GM23338 (cell line): ENCODE measurements around the gene RGS17. TPM values are rescaled to one million over a fixed set of nuclear protein-coding genes. Genes with fewer than 3 reads are reported as not detected.
A peak's percentile ranks its signal among the peaks of the same experiment; 100 is the strongest.

Experiments used
- ATAC-seq: fragments of 200-7000 bp; cut with Tn5 transposase; 3 replicates; pipeline ENCODE4 v1.9.1; 2020
- DNase-seq: peaks from one replicate; pipeline ENCODE4 v3.0.0-alpha.2; 2015; ENCODE audit warnings: low spot score
- H2AFZ ChIP-seq: fragments of 200-600 bp; sonication (generic); 2 replicates; pipeline ENCODE4 v1.8.0; 2016; ENCODE audit warnings: antibody characterized with exemption, mild to moderate bottlenecking, moderate library complexity
- H3F3A ChIP-seq: fragments of 200-600 bp; sonication (generic); replicated peaks from 2 replicates; pipeline ENCODE4 v1.8.0; 2017; ENCODE audit warnings: antibody characterized with exemption, mixed run types, low read depth
- H3K27ac ChIP-seq: fragments of 200-600 bp; sonication (generic); 2 replicates; pipeline ENCODE4 v1.6.1; 2016; ENCODE audit warnings: low read depth
- H3K27me3 ChIP-seq: fragments of 200-600 bp; sonication (generic); 2 replicates; pipeline ENCODE4 v1.8.0; 2016; ENCODE audit warnings: mild to moderate bottlenecking, mixed run types, moderate library complexity; ENCODE audit not compliant: insufficient read depth
- H3K36me3 ChIP-seq: fragments of 200-600 bp; sonication (generic); 2 replicates; pipeline ENCODE4 v1.8.0; 2016; ENCODE audit warnings: mild to moderate bottlenecking; ENCODE audit not compliant: insufficient read depth
- H3K4me1 ChIP-seq: fragments of 200-600 bp; sonication (generic); 2 replicates; pipeline ENCODE4 v1.8.0; 2016; ENCODE audit warnings: mild to moderate bottlenecking, moderate library complexity; ENCODE audit not compliant: insufficient read depth
- H3K4me2 ChIP-seq: fragments of 200-600 bp; sonication (generic); 2 replicates; pipeline ENCODE4 v1.7.1; 2017; ENCODE audit warnings: mixed run types
- H3K4me3 ChIP-seq: fragments of 200-600 bp; sonication (generic); 2 replicates; pipeline ENCODE4 v1.6.1; 2016; ENCODE audit warnings: mixed run types
- H3K79me2 ChIP-seq: fragments of 200-600 bp; sonication (generic); replicated peaks from 2 replicates; pipeline ENCODE4 v1.8.0; 2017; ENCODE audit warnings: mild to moderate bottlenecking; ENCODE audit not compliant: insufficient read depth
- H3K9me2 ChIP-seq: fragments of 200-600 bp; sonication (generic); 2 replicates; pipeline ENCODE4 v1.8.0; 2017; ENCODE audit not compliant: insufficient read depth
- H4K20me1 ChIP-seq: fragments of 200-600 bp; sonication (generic); replicated peaks from 2 replicates; pipeline ENCODE4 v1.8.0; 2017; ENCODE audit warnings: mild to moderate bottlenecking; ENCODE audit not compliant: insufficient read depth
- H3K27ac Mint-ChIP-seq: 2 replicates; pipeline ENCODE4 v1.8.0; 2020; ENCODE audit warnings: inconsistent platforms, mild to moderate bottlenecking, moderate library complexity, mixed read lengths
- H3K27me3 Mint-ChIP-seq: 3 replicates; pipeline ENCODE4 v1.8.0; 2022; ENCODE audit warnings: low read depth, mild to moderate bottlenecking, moderate library complexity, mixed read lengths, inconsistent platforms; ENCODE audit not compliant: insufficient read depth, poor library complexity
- H3K36me3 Mint-ChIP-seq: 3 replicates; pipeline ENCODE4 v1.8.0; 2021; ENCODE audit warnings: low read depth, mild to moderate bottlenecking, inconsistent platforms, moderate library complexity, mixed read lengths
- H3K4me1 Mint-ChIP-seq: 3 replicates; pipeline ENCODE4 v1.8.0; 2020; ENCODE audit warnings: mild to moderate bottlenecking, inconsistent platforms, mixed read lengths
- H3K4me3 Mint-ChIP-seq: 3 replicates; pipeline ENCODE4 v1.8.0; 2021; ENCODE audit warnings: moderate library complexity, mild to moderate bottlenecking, inconsistent platforms, mixed read lengths
- H3K9me3 Mint-ChIP-seq: 3 replicates; pipeline ENCODE4 v1.8.0; 2020; ENCODE audit warnings: moderate library complexity, mild to moderate bottlenecking, inconsistent platforms, mixed read lengths
- EZH2 ChIP-seq: fragments of 200-600 bp; sonication (generic); IDR thresholded peaks from one replicate; pipeline ENCODE4 v1.8.0; 2017; ENCODE audit warnings: antibody characterized with exemption, mild to moderate bottlenecking, low read depth; ENCODE audit not compliant: unreplicated experiment
- EZH2phosphoT487 ChIP-seq: fragments of 200-600 bp; sonication (generic); IDR thresholded peaks from one replicate; pipeline ENCODE4 v1.8.1; 2018; ENCODE audit warnings: antibody characterized with exemption; ENCODE audit not compliant: unreplicated experiment
- JUNB ChIP-seq: IDR thresholded peaks from one replicate; pipeline ENCODE4 v1.6.1; 2016; ENCODE audit warnings: antibody characterized with exemption; ENCODE audit not compliant: unreplicated experiment
- NANOG ChIP-seq: IDR thresholded peaks from 2 replicates; pipeline ENCODE4 v1.6.1; 2016; ENCODE audit warnings: antibody characterized with exemption, borderline replicate concordance
- POLR2AphosphoS5 ChIP-seq: IDR thresholded peaks from 2 replicates; pipeline ENCODE4 v1.6.1; 2016; ENCODE audit warnings: antibody characterized with exemption, low read depth
- REST ChIP-seq: IDR thresholded peaks from one replicate; pipeline ENCODE4 v1.6.1; 2018; ENCODE audit warnings: antibody characterized with exemption; ENCODE audit not compliant: unreplicated experiment
- STAT1 ChIP-seq: IDR thresholded peaks from one replicate; pipeline ENCODE4 v1.6.1; 2016; ENCODE audit warnings: antibody characterized with exemption; ENCODE audit not compliant: unreplicated experiment
- ZNF114 ChIP-seq: fragments of 250-450 bp; sonication (Bioruptor Pico); IDR thresholded peaks from 2 replicates; pipeline ENCODE4 v1.5.0; 2020; ENCODE audit warnings: mild to moderate bottlenecking, moderate library complexity
- ZNF331 ChIP-seq: fragments of 250-450 bp; sonication (Bioruptor Pico); IDR thresholded peaks from 2 replicates; pipeline ENCODE4 v1.5.0; 2020; ENCODE audit warnings: low read depth, mild to moderate bottlenecking, moderate library complexity
- ZNF462 ChIP-seq: fragments of 250-450 bp; sonication (Bioruptor Pico); IDR thresholded peaks from 2 replicates; pipeline ENCODE4 v1.5.0; 2020; ENCODE audit warnings: mild to moderate bottlenecking, moderate library complexity
- polyA plus RNA-seq: library from polyadenylated mRNA; unstranded; fragments of >200 nt; fragmentation: Nextera tagmentation; extraction: Ambion mirVana; gene quantifications from 2 replicates; pipeline ENCODE4 v1.2.1, GENCODE V29; 2016
- total RNA-seq: library from RNA; depleted of rRNA; stranded (reverse); fragments of >200 nt; shearing (Covaris generic); gene quantifications from 2 replicates; pipeline ENCODE4 v1.2.3, GENCODE V29; 2014
- TF ChIP-seq, protein P1 (sequence below): IDR thresholded peaks from 2 replicates; pipeline ENCODE4 v1.6.1; 2016; ENCODE audit warnings: antibody characterized with exemption
- TF ChIP-seq, protein P2 (sequence below), 2 experiments: fragments of 200-600 bp in 1 of 2; sonication (generic) in 1 of 2; conservative IDR thresholded peaks; 2 replicates each; pipeline versions ENCODE4 v1.5.1 to v1.6.1; 2016 to 2017; ENCODE audit warnings: antibody characterized with exemption in 2 of 2, low read depth in 2 of 2, mild to moderate bottlenecking in 2 of 2, moderate library complexity in 1 of 2

The RGS17 gene
- total and polyA plus RNA-seq, 2 experiments from 2014 or later, result 12.1 to 12.3 TPM

GRCh38 chr6:153096792-153097191, 34.3 kb downstream of the RGS17 start (continued):
- TF ChIP-seq ZNF331 (no peak), STAT1 (no peak), REST (no peak), ZNF114 (CRISPR knock-in tag) (no peak), EZH2phosphoT487 (no peak)
- TF ChIP-seq, protein P1, sequence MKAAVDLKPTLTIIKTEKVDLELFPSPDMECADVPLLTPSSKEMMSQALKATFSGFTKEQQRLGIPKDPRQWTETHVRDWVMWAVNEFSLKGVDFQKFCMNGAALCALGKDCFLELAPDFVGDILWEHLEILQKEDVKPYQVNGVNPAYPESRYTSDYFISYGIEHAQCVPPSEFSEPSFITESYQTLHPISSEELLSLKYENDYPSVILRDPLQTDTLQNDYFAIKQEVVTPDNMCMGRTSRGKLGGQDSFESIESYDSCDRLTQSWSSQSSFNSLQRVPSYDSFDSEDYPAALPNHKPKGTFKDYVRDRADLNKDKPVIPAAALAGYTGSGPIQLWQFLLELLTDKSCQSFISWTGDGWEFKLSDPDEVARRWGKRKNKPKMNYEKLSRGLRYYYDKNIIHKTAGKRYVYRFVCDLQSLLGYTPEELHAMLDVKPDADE, result no peak
- TF ChIP-seq, protein P2, sequence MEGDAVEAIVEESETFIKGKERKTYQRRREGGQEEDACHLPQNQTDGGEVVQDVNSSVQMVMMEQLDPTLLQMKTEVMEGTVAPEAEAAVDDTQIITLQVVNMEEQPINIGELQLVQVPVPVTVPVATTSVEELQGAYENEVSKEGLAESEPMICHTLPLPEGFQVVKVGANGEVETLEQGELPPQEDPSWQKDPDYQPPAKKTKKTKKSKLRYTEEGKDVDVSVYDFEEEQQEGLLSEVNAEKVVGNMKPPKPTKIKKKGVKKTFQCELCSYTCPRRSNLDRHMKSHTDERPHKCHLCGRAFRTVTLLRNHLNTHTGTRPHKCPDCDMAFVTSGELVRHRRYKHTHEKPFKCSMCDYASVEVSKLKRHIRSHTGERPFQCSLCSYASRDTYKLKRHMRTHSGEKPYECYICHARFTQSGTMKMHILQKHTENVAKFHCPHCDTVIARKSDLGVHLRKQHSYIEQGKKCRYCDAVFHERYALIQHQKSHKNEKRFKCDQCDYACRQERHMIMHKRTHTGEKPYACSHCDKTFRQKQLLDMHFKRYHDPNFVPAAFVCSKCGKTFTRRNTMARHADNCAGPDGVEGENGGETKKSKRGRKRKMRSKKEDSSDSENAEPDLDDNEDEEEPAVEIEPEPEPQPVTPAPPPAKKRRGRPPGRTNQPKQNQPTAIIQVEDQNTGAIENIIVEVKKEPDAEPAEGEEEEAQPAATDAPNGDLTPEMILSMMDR (conservative IDR thresholded peaks at IDR 0.05; ENCODE audit: low read depth in 2 of 2), result no peak

GRCh38 chr6:153096031-153096430, 35.1 kb downstream of the RGS17 start:
- H3K27me3 ChIP-seq, result no peaks in the 10 kb centered on the region
- no peaks in the 10 kb centered on the region for H3K4me1 ChIP-seq
- no peaks in the 10 kb centered on the region for H3F3A ChIP-seq
- H3K79me2 ChIP-seq, result no peaks in the 10 kb centered on the region
- H3K4me3 ChIP-seq, result no peak overlapping the region
- no peaks in the 10 kb centered on the region for H3K9me2 ChIP-seq
- H3K36me3 ChIP-seq, result no peaks in the 10 kb centered on the region
- ATAC-seq (no peak), DNase-seq (no peak)
- Mint-ChIP-seq H3K27ac (0 out of 2 replicates have a peak overlapping the region, but pooled peaks have one; percentile 60), H3K36me3 (no peaks in the 10 kb centered on the region), H3K4me1 (no peaks in the 10 kb centered on the region), H3K9me3 (no peaks in the 10 kb centered on the region), H3K27me3 (no peaks in the 10 kb centered on the region), H3K4me3 (no peak overlapping the region)
- no peak overlapping the region for H2AFZ ChIP-seq
- no peak overlapping the region for H3K27ac ChIP-seq
- no peak overlapping the region for H3K4me2 ChIP-seq
- no peaks in the 10 kb centered on the region for H4K20me1 ChIP-seq
- TF ChIP-seq EZH2phosphoT487 (no peak), POLR2AphosphoS5 (no peak), STAT1 (no peak), ZNF462 (no peak), ZNF114 (CRISPR knock-in tag) (no peak), NANOG (no peak), JUNB (no peak), EZH2 (no peak)
- TF ChIP-seq, protein P1, result no peak
